HG02840 (cell line): ENCODE measurements around the gene POC1A.

Source experiments
- ATAC-seq: cut with Tn5 transposase; IDR thresholded peaks from one replicate; pipeline ENCODE4 v1.9.1; 2021; ENCODE audit warnings: mild to moderate bottlenecking, moderate library complexity, moderate number of reproducible peaks; ENCODE audit not compliant: unreplicated experiment, low FRiP score

The POC1A gene

DNA sequence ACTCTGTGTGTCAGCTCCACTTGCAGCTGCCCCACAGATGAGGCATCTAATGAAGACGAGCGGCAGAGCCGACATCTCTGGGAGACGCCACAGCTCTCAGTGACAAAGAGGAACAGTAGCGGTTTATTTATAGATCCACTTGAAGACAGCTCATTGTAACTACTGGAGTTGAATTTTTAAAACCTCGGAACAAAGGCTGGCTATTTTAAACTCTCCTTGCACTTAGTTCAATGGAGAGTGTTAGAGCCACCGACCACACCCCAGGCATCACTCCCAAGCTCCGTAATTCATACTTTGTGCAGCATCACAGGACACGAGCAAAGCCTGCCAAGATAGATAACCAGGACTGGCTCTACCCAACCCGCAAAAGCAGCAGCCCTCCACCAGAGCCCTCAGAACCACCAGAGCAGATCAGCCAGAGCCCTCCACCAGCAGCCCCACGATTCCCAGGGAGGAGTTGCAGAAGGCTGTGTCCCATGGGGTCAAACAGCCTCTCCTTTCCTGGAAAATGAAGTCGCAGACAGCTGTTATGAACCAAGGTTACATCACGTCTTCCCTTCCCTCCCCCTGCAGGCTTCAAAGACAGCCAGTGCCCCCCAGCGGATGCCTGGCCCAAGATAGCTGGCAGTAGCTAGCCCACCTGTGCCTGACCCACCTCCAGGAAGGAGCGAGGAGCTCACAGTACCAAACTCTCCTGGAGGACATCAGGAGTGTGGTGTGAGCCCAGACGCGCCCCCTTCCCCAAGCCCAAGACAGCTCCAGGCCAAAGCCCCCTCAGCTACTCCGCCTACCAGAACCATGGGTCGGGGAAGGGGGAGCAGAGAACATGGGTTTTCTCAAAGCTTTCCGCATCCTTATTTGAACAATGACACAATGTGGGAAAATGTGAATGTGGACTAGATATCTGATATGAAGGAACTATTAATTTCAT is 45.7 kb downstream of the POC1A start:
- no peak for ATAC-seq

DNA sequence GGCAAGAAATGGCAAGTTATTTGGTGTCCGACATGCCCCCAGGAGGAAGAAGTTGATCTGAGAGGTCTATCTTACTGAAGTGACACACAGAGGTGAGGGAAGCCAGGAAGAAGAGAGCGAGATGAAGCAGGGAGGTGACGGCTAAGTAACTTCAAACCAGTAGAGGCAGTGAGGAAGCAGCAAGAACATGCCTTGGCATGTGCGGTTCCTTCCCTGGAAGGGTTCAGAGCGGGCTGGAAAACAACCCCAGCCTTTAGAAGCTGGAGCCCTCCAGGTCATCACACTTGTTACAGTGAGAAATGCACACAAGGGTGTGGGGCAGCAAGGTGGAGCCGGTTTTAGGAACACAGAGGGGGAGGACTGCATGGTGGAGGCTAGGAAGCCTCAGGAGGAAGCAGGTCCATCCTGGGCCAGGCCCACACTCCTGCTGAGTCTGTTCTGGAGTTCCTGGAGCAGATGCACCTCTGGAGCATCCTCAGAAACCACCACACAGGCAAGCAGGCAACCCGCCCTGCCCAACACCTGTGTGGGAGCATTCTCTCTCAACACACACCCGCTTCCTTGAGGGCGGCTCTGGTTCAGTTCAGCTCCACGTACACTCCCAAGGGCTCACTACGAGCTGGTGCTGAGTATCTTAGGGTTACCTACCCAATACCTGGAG is 47.1 kb downstream of the POC1A start:
- no peak for ATAC-seq

DNA sequence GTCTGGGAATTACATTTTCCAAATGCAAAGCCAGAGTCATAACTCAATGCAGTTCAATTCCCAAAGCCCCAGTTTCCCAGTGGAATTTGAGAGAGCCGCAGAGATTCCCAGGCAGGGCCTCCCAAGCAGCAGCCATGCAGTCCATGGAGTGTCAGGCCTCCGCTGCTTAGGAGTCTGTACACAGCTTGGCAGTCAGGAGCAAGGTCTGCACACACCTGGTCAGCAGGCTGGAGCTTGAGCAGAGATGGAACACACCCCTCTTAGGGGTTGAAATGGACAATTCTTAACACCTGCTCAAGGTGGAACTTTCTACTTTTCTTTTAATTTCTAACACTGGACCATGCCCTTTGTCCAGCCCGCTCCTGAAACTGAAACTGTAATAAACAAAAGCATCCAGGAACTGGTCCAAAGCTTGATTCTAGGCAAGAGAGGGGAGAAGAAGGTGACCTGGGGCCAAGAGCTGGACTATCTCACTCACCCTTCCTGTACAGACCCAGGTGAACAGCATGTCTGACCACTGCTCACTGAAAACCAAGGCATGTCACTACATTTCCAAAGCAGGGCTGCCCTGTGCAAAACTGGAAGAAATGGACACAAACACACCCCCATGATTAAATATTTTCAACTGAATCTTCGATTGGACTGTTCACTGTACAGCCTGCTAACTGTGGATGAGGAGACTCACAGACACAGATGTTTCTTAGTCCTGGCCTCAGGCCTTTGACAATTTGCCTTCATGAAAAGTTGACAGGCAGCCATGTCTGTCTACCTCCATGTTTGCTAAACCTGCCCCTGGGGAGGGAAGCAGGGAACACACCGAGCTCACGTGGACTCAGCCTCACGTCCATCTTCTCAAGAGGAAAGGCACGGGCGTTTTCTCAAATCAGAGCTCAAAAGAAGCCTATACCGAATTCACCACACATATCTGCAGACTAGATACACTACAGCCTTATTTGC is 49.3 kb downstream of the POC1A start:
- no peak for ATAC-seq

DNA sequence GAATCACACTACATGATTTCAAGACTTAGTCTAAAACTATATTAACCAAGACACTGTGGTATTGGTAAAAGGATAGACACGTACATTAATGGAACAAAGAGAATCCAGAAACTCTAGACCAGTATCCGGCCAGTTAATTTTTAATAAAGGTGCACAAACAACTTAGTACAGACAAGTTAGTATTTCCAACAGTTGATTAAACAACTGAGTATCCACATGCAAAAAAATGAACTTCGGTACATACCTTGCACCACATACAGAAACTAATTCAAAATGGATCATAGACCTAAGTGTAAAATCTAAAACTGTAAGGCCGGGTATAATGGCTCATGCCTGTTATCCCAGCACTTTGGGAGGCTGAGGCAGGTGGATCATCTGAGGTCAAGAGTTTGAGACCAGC is 51.3 kb downstream of the POC1A start:
- ATAC-seq = no peak

DNA sequence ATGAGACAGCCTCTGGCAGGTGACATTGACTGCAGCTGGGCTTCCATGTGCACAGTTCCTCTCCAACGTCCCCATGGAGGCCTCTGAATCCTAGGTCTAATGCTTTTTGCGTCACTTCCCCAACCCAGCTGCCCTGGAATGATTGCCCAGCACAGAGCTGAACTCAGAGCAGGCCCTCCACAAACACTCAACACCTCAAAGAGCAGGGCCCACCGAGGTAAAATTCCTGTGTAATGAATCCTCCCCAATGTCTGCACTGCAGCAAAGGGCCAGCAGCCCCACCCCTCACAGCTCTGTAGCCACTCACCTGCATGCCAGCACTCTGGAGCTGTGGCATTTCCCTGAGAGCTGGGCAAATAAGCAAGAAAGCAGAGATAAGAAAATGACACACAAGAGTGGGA is 55.2 kb downstream of the POC1A start:
- ATAC-seq = no peak

DNA sequence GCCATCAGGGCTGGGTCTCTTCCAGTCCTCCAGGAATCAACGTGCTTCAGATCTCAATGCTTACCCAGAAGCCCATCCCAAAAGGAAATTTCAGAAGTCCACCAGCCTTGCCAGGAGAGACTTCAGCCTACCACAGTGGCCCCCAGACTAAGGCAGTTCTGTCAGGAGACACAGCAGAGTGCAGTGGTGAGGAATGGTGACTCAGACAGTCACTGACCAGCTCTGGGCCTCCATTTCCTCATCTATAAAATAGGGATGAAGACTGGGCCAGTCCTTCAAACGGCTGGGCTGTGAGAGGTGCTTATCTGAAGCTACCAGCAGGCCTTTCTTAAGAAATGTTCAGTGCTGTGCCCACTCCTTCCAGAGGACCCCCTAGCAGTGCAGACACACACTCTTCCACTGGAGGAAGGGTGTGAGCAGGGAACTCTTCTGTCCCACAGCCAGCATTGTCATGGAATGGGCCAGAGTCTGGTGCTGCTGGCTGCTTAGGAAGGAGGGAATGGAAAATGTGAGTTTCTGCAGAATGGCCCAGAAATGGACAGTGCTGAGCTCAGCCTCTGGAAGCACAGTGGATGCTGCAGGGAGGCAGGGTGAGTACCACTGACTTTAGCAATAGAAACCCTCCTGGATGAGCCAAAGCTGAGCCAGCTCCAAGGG is 56.2 kb downstream of the POC1A start:
- ATAC-seq = no peak

DNA sequence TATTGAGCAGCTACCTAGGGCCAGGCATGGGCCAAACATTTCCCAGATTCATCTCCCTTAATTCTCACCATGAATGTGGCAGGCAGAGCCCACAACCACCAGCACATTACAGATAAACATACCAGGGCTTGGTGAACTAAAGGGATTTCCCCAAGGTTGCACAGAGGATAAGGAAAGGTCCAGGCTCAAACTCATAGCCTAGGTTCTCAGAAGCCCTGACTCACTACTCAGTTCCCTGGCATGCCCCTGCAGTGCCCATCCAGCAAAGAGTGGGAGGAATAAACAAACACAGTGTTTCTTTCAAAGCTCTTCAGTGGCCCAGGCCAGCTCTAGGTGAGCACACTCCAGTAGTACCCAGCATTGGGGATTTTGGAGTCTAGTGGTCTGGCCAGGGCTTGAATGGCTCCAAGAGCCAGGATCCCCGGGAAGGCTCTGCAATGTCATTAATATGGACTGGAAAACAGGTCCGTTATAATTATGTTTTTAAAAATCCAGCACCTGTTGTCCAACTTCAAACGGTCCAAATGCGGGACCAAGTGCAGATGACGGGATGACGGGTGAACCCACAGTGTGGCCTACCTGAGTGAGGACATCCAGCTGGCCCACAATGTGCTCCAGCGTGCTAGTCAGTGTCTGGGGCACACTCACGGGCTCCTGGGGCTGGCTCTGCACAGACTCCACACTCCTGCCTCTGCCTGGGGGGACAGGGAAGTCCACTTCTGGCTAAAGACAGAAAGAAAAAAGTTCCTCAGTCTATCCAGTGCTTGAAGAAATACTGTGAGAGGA is 58.0 kb downstream of the POC1A start:
- no peak for ATAC-seq

DNA sequence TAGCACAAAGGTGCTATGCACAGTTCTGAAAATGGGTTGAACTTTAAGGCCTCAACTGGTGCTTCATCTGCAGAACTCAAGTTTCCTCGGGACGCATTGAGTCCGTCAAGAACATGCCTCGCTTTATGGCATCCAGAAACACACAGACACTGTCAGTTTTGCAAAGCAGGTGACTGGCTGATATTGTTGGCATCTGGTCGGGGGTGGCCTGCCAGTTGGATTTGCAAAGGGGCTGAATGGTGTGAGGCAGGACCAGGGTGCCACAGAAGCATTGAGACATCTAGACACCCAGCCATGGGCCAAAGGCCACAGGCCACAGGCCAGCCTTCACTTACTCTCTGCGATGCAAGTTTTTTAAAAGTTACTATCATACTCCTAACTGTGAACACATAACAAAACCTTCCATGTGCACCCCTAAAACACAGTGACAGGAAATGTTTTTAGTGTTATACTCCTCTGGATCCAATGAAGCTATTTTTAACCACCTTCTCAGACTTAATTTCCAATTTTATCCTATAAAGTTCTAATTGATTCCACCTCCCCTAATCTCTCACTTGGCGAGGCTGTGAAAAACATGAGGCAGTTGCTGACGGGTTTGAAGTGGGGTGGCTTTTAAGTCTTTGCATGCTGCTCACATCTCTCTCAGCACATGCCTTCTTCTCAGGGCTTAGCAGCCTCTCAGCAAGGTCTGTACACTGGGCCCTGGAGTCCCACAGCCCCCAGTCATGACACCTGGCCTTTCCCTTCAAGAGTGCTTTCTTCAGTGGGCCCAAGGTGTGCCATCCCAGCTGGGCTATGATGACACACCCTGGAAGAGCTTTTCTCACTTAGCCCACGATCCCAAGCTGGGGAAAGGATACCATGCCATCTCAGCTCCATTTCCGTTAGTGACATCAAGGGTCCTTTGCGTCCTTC is 59.4 kb downstream of the POC1A start:
- ATAC-seq = no peak

DNA sequence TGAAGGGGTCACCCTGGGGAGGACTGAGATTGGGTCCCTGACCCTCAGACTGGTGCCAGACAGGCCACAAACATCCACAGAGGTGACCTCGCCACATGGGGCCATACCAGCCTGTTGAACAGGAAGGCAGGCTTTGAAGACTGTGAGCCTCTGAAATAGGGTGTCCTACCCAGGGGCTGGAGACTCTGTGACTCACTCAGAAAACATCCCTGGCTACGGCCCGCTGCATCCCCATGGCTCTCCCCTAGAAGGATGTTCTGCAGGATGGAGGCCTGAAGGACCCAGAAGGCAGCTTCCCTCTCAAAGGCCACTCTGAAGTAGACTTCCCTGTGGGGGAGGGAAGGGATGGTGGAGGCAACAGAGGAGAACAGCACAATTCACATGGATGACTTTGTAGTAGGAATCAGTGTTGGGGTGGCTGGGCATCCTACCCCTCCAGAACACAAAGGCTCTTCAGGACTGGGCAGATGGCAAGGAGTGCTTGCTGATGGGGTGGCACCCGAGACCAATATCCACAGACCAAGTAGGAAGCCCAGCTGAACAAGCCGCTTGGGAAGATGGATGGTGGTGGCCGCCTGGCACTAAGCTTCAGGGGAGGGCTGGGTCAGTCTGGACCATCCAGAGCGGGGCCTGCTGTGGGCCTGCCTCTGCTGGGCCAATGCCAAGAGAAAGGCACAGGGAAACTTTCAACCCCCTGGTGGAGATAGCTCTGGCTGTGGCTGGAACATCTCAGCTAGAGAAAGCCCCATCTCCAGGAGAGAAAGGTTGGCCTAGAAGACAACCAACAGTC is 60.3 kb downstream of the POC1A start:
- no peak for ATAC-seq

DNA sequence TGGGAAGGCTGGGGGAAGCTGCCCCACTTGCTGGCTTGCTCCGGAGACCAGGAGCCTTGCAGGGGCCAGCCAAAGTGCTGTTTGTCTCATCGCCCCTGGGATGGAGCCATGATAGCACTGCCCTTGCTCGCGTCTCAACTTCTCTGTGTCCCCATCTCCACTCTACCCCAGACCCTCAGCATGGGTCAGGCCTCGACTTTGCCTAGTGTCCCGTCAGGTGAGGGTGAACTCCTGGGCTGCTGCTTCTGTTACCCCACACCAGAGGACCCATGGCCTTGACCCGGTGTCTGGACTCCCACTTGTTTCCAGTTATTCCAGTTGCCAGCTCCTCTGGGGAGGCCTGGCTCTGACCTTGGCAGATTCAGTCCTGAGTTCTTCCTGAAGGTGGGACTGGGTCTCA is 61.3 kb downstream of the POC1A start:
- no peak for ATAC-seq

DNA sequence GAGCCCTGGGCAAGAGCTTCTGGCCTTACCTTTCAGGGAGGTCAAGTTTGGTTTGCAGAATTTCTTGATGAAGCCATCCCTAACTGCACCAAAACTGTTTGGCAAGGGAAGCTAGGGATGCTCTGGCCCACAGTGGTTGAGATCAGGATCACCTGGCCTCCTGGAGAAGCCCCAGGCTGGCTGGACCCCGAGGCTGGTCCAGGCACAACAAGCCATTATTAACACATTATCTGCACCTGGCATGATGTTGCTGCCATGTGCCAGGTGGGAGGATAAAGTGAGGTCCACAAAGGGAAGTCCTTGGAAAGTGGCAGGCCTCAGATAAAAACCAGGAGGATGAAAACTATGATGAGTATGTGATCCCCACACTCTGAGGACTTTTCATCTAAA is 62.0 kb downstream of the POC1A start:
- no peak for ATAC-seq

DNA sequence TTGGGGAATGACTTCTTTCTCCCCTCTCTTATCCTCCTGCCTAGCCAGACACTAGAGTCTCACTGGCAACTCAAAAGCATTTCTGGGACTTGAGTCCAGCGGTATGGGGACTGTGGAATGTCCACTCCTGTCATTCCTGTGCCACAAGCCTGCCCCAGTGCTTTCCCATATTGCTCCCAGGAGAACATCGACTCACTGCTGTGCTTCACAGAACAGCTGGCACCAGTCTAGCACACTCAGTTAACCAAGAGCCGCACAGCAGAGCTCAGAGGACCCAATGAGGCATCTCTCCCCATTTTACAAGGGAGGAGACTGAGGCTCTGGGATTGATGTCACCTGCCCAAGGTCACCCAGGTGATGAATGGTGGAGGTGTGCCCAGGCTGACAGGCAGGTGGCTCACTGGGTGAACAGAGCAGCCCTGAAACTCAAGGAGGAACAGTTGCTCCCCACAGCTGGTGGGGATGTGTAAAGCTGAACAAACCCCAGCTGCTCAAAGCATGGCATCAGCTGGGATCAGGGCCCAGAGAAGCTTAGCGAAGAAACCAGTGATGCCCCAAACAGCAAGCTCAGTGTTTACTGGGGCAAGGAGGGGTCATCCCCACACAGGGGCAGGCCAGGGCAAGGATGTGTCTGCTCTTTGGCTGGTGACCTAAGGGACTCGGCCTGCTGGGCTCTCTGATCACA is 62.5 kb downstream of the POC1A start:
- ATAC-seq = no peak

DNA sequence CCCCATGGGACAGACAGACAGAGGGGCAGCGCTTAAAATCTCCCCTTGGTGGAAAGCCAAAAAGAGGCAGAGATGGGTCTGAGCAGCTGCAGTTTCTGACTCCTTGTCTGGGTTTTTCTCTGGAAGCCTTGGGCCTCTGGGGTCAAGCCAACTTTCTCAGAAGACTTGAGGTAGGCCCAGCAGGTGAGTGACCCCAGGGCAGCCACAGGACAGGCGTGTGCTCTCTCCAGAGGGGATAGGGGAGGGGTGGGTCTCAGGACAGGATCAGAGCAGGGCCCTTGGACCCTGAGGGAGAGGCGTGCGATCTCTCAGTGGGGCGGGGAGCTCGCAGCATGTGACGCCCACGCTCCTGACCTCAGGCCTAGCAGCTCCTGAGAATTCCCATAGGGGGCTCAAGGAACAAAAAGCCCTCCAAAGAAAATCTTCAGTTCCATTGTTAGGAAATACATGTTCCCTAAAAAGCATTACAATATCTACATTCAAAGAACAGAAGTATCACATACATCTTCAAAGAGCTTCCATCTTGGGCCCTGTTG is 63.2 kb downstream of the POC1A start:
- ATAC-seq = no peak

DNA sequence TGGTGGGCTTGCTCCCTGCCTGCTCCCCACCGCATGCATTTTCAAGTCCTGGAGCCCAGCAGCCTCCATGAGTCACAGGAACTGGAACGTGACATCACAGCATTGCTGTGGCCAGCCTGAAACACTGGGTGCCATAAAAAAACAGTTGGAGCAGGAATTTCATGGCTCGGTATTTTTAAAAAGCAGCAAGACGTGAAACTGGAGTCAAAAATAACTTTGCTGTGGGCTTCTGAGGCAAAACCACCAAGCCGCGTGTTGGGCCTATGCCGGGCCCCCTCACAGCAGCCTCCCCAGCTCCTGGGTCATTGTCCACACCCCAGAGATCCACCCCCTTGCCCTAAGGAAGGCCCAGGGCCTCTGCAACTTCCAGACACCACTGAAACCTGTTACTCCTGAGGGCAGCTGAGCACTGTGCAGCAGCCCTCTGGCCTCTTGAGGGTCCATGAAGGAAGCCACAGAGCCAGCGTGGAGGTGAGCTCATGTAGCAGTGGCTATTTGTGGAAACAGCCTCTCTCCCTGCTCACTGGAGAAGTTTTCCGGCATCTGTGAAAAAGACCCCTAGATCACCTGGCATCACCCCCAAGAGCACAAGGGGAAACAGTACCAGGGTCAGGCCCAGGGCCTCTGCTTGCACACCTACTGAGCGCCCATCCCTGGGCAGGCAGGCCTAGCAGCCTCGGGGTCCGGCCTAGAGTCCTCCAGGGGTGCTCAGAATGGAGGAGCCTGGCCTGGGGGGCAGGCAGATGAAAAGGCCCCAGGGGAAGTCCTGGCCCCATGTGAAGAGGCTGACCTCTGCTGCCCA is 63.9 kb downstream of the POC1A start:
- ATAC-seq = no peak

DNA sequence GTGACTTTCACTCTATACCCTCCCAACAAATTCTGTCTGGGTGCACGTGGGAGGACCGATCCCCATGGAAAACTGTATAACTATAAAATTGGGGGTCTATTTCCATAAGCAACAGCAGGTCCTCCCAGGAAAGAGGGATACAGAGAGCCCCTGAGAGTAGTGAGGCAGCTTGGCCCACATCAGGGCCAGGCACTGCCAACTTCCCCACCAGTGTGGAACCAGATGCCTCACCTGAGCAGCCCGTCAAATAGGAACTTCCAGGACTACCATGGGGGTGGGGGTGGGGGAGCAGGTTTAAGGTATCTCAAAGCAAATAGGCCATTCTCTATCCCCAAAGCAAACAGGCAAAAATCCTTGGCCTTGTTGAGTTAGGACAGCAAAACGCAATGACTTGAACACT is 64.5 kb downstream of the POC1A start:
- ATAC-seq = no peak
